HPDE6-E6E7 (cell line): ENCODE measurements around the gene YPEL2.

ENCODE experiments used
- DNase-seq: peaks from one replicate; pipeline ENCODE4 v3.0.0; 2011; ENCODE audit warnings: missing footprints; ENCODE audit errors: extremely low spot score

The YPEL2 gene

GRCh38 chr17:59356543-59357218 is 25.2 kb downstream of the YPEL2 start:
- no peak for DNase-seq

DNA sequence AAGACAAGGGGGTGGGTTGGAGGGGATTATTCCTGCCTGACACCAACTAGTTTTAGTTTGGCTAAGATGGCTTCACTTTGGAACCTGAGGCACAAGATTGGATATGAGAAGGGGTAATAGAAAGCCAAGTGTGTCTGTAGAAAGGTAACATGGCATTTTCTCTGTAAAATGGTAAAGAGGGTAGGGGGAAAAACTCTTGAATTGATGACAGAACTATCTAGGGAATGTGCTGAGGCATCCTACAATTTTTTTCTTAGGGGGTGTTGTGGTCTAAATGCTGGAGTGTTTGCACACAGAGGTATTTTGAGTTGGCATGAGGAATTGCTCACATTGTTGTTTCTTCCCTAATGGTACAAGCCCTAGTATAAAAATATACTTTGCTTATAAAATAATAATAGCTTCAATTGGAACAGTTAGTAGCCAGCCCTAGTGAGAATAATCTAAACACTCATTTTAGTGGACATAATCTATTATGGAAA is 25.8 kb downstream of the YPEL2 start:
- DNase-seq, result no peak

- peak; percentile 76 for DNase-seq
These were observed 26.5 kb downstream of the YPEL2 start for GRCh38 chr17:59357929-59358328.

DNA sequence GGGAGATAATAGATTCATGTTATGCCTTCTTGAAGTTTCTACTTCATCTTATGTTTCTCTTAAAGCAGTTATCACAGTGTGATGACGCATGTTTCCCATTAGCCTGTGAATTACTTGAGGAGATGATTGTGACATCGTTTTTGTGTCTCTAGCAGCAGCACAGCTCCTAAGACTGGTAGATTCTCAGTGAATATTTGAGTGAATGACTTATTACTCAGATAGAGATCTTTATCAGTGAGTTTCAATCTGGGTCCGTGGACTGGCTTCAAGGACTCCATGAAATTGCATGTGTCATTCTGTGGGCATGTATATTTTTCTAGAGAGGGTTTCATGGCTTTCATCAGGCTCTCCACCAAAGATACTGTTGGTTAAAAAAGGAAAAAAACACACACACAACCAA is 29.9 kb downstream of the YPEL2 start:
- DNase-seq, result no peak

DNA sequence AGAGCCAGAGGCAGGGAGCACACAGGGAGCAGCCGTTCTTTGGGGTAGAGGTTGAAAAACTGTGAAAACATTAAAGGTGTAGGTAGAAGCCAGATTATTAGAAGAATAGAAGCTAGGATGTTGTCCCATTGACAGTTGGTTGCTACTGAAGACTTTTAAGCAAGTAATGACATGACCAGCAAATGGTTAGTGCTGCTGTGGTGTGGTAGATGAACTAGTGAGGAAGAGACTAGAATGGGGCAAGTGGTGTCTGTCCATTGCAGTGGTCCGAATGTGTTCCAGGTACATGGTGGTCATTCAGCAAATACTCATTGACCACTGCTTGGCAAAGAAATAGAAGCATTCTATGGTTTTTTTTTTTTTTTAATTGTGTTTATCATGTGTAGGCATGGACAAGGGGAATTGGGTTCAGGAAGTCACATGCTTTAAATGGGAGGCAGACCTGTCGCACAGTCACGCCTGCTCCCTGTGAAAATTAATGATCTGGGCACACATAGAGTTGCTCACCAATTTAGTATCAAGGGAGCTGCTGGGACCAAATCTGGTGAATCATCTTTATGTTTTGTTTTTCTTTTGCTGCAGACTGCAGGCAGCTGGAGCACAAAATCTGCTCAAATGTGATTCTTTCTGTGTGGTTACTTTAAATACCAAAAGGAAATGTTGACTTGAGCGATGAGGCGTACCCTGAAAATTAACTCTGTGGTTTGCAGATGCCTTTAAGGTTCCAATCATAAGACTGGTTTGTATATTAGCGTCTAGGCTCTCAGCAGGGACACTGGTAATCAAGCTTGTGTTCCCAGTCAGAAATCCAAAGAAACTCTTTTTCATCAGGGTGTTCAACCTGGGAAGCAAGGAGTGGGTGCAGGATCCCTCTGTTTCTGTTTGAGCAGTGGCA is 30.7 kb downstream of the YPEL2 start:
- DNase-seq, result no peak

- no peak for DNase-seq
These were observed 31.4 kb downstream of the YPEL2 start for GRCh38 chr17:59362811-59363205.

- DNase-seq, result no peak
These were observed 34.0 kb downstream of the YPEL2 start for GRCh38 chr17:59365383-59365981.

- DNase-seq, result no peak
These were observed 34.7 kb downstream of the YPEL2 start for GRCh38 chr17:59366040-59366757.

DNA sequence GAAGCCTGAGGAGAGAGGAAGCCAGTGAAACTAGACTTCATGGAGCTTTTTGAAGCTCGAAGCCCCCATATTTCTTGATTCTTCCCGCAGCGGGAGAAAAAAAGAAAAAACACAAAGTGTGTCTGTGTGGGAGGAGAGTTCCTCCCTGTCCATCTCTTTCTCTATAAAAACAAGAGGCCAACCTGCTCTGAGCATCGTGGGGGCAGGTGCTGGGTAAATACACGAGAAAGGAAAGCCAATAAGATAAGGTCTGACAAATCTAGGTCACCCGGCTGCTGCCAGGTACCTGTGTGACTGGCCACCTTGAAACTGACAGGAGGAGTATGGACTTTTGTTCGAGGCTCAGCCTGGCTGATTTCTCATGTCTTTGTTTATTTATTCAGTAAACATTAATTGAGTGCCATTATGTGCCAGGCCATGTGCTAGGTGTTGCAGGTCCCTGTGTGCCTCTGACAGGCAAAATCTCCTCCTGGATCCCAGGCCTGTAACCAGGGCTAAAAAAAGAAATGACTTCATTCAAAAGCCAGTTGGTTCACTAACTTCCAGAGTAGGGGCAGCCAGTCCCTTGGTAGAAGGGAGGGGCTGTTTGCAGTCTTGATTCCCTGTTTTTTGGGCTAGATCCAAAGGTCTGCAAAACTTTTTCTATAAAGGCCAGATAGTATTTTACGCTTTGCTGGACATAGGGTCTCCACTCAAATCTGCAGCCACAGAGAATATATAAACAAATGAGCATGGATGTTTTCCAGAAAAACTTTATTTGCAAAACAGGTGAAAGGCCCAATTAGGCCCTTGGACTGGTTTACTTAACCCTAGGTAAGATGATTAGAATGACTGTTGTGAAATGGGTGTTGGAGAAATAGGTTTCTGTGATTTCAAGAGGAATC is 35.6 kb downstream of the YPEL2 start:
- no peak for DNase-seq

DNA sequence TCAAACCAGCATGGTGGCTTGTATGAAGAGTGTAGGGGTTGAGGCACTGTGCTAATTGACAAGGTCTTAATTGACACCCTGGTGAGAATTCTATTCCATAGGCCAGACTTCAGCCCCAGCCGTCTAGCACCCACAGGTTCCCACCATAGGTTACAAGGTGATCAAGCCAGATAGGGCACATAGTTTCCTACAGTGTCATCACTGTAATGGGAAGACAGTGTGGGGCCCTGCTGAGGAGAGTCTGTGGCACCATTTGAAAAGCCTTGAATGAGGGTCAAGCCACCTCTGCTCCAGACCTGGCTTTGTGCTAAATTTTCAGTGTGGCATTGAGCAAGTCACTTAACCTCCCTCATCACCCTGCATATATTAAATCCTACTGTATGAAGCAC is 36.2 kb downstream of the YPEL2 start:
- peak; percentile 40 for DNase-seq

GRCh38 chr17:59368218-59368857 is 36.9 kb downstream of the YPEL2 start:
- no peak for DNase-seq

- DNase-seq, result no peak
These were observed 37.8 kb downstream of the YPEL2 start for GRCh38 chr17:59369031-59369975.

GRCh38 chr17:59370593-59371299 is 39.3 kb downstream of the YPEL2 start:
- DNase-seq, result no peak

DNA sequence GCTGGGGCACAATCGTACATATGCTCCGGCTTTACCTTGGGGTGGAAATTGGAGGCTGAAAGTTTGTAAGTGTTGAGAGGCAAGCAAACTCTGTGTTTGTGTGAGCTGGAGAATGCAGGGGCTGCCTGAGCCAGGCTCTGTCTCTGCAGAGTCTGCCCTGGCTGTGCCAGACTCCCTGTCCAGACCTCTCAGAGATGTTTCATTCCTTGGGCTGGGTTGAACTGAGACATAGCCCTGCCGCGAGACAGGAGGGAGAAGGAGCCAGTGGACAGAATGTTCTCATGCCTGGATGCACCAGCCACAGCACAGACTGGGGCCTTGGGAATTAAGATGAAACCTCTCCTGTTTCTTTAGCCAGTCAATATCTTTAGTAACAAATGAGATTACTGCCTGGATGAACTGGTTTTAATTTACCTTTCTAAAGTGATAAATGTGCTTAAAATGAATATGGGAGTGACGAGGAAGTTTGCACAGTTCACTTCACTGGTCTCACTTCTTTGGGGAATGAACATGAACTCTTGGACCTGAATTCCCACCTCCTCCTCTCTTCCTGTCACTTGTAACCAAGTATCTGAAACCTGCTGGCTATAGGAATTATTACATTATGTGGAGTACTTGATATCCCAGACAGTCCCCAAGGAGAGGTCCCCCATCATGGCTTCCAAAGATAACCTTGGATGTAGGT is 40.1 kb downstream of the YPEL2 start:
- no peak for DNase-seq

- no peak for DNase-seq
These were observed 40.8 kb downstream of the YPEL2 start for GRCh38 chr17:59372138-59372751.

- no peak for DNase-seq
These were observed 42.5 kb downstream of the YPEL2 start for GRCh38 chr17:59373882-59374495.

DNA sequence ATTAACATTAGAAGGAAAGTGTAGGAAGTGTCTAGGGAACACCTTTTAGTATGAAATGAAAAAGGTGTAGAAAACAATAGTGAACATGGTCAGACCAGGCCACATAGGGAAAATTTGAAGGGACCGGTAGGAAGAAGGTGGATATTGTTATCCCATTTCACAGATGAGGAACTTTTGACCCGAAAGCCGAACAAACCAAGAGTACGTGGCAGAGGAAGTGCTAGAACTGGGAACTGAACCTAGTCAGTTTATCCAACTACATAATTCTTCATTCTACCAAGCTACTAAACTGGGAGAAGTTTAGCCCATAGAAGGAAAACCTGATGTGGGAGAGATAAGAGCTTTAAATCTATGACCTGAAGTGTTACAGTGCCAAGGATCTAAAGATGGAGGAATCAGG is 43.2 kb downstream of the YPEL2 start:
- no peak for DNase-seq
